Spleen (tissue), 11 donors: ENCODE data around the gene PLAU. TPM values are rescaled to one million over a fixed set of nuclear protein-coding genes. Genes with fewer than 3 reads are reported as not detected.

Experiments used
- DNase-seq: peaks from one replicate; pipeline ENCODE4 v3.0.0-alpha.2; 2020
- H3K27ac ChIP-seq, 8 donors: fragments of 200-600 bp; sonication (generic) in 7 of 8; 1 replicate in 4 of 8; 2 replicates in 4 of 8; pipeline versions ENCODE4 v1.5.0 to v1.8.0; 2016 to 2021; ENCODE audit warnings: inconsistent platforms in 4 of 8, mild to moderate bottlenecking in 4 of 8, moderate library complexity in 1 of 8
- H3K27me3 ChIP-seq, 7 donors: fragments of 200-600 bp; sonication (generic) in 6 of 7; replicated peaks in 1 of 7; 1 replicate in 4 of 7; 2 replicates in 3 of 7; pipeline versions ENCODE4 v1.5.0 to v1.8.0; 2016 to 2021; ENCODE audit warnings: inconsistent platforms in 3 of 7, mild to moderate bottlenecking in 1 of 7
- H3K36me3 ChIP-seq, 6 donors: fragments of 200-600 bp; sonication (generic) in 5 of 6; 1 replicate in 4 of 6; 2 replicates in 2 of 6; pipeline versions ENCODE4 v1.5.0 to v1.8.0; 2016 to 2021; ENCODE audit warnings: inconsistent platforms in 2 of 6
- H3K4me1 ChIP-seq, 6 donors: fragments of 200-600 bp; sonication (generic) in 5 of 6; 1 replicate in 3 of 6; 2 replicates in 3 of 6; pipeline versions ENCODE4 v1.5.0 to v1.8.0; 2016 to 2021; ENCODE audit warnings: inconsistent platforms in 3 of 6
- H3K4me3 ChIP-seq, 8 donors: fragments of 200-600 bp; sonication (generic) in 7 of 8; 1 replicate in 4 of 8; 2 replicates in 4 of 8; pipeline versions ENCODE4 v1.5.0 to v1.8.0; 2016 to 2021; ENCODE audit warnings: inconsistent platforms in 4 of 8, mild to moderate bottlenecking in 4 of 8, moderate library complexity in 2 of 8
- H3K9me3 ChIP-seq, 8 donors: fragments of 200-600 bp; sonication (generic) in 7 of 8; 1 replicate in 4 of 8; 2 replicates in 4 of 8; pipeline versions ENCODE4 v1.5.0 to v1.8.0; 2016 to 2021; ENCODE audit warnings: inconsistent platforms in 4 of 8
- POLR2A ChIP-seq, 3 donors: fragments of 450-650 bp; IDR thresholded peaks; one replicate each; pipeline ENCODE4 v1.5.1; 2017; ENCODE audit warnings: antibody characterized with exemption in 3 of 3, mild to moderate bottlenecking in 1 of 3
- POLR2AphosphoS5 ChIP-seq, 3 donors: sonication (generic); formaldehyde crosslinking; IDR thresholded peaks; one replicate each; pipeline ENCODE4 v1.5.1; 2017; ENCODE audit warnings: antibody characterized with exemption in 3 of 3
- WGBS, 5 donors: extraction: QIAGEN DNeasy Blood & Tissue Kit in 3 of 5; methylation state at CpG; one replicate each; pipeline versions ENCODE4 v1.1.5 to v1.1.7; 2013 to 2018; 5-methylcytosine and 5-hydroxymethylcytosine counted together
- intact Hi-C: fragments of 100-400 bp; cut with DNase I; formaldehyde crosslinking; loops from one replicate; pipeline ENCODE4 v1.15.0; 2023; ENCODE audit warnings: low total_unique reads
- polyA plus RNA-seq, 3 donors: library from polyadenylated mRNA; stranded (reverse); fragments of 200-250 nt; gene quantifications; one replicate each; pipeline ENCODE4 v1.2.1, GENCODE V29; 2013
- total RNA-seq, 7 donors: library from RNA; depleted of rRNA in 3 of 7; stranded (reverse); fragments of >200 nt in 3 of 7; fragmentation: NEBNext Ultra II Directional in 4 of 7; extraction: Animal tissue kit (Norgen Biotek cat#: 25700) in 4 of 7; gene quantifications; one replicate each; pipeline versions ENCODE4 v1.1.0 to v1.2.1, GENCODE V29; 2016 to 2021
- TF ChIP-seq, protein P1 (sequence below), 11 experiments: fragments of 200-600 bp in 7 of 11; fragments of 450-650 bp in 4 of 11; sonication (generic) in 4 of 11; IDR thresholded peaks in 8 of 11; conservative IDR thresholded peaks in 3 of 11; 1 replicate in 7 of 11; 2 replicates in 4 of 11; pipeline versions ENCODE4 v1.4.0 to v1.8.0; 2016 to 2021; ENCODE audit warnings: antibody characterized with exemption in 11 of 11, inconsistent platforms in 4 of 11, mild to moderate bottlenecking in 1 of 11
- donor health status: healthy with polysubstance abuse.
- donor health status: DM: no; HTN: no; CAD: no; lungs with moderate emphysema.
- donor health status: DM: no; HTN: no; CAD: no.
- donor health status: Bipolar disorder and iron deficiency.
- donor health status: healthy.
- donor health status: DM: no; HTN: no; CAD: no.
- donor health status: DM: yes; HTN: yes; CAD: no.

The PLAU gene
- total and polyA plus RNA-seq, 10 donors, result 9.6 to 95.0 (median 30.3) TPM

DNA sequence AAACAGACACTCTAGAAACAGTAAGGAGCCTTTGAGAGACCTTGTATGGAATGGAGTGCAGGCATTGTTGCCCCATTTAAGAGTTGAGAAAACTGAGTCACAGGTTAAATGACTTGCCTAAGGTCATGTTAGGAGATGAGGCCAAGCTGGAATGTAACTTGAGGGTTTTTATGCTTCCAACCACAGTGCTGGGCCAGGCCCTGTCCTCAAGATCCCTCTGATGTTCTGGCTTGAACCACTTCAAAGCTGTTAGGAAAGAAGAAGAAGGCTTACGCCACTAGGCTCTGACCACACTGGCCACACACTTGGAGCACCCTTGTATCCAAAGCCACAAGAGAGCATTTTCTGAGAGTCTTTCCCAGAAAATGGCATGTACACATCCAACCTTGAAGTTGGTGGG lies 42.7 kb downstream of the PLAU start:
- H3K36me3 ChIP-seq, result no peaks in the 10 kb centered on the region
- WGBS, 5 donors, result 44 to 64% (median 56%) methylated on average over 1 of the region's 1 CpG
- no peak overlapping the region for H3K27ac ChIP-seq
- TF ChIP-seq POLR2AphosphoS5 (IDR thresholded peaks at IDR 0.05), result peak in 1 of 3 donors; percentile 10
- TF ChIP-seq, protein P1, sequence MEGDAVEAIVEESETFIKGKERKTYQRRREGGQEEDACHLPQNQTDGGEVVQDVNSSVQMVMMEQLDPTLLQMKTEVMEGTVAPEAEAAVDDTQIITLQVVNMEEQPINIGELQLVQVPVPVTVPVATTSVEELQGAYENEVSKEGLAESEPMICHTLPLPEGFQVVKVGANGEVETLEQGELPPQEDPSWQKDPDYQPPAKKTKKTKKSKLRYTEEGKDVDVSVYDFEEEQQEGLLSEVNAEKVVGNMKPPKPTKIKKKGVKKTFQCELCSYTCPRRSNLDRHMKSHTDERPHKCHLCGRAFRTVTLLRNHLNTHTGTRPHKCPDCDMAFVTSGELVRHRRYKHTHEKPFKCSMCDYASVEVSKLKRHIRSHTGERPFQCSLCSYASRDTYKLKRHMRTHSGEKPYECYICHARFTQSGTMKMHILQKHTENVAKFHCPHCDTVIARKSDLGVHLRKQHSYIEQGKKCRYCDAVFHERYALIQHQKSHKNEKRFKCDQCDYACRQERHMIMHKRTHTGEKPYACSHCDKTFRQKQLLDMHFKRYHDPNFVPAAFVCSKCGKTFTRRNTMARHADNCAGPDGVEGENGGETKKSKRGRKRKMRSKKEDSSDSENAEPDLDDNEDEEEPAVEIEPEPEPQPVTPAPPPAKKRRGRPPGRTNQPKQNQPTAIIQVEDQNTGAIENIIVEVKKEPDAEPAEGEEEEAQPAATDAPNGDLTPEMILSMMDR (IDR thresholded peaks at IDR 0.05 in 8 of 11, conservative IDR thresholded peaks at IDR 0.05 in 3 of 11), result no peak
- intact Hi-C loops, result no loop called here
- H3K4me1 ChIP-seq, result peaks cover 12 to 47% (median 28%) of the 10 kb centered on the region in 6 donors
- no peak for DNase-seq
- no peaks in the 10 kb centered on the region for H3K27me3 ChIP-seq
- no peak overlapping the region for H3K4me3 ChIP-seq
- H3K9me3 ChIP-seq, result no peaks in the 10 kb centered on the region

GRCh38 chr10:73954737-73955136 lies 43.8 kb downstream of the PLAU start:
- TF ChIP-seq, protein P1 (IDR thresholded peaks at IDR 0.05 in 8 of 11, conservative IDR thresholded peaks at IDR 0.05 in 3 of 11), result no peak
- no peak for TF ChIP-seq POLR2A (IDR thresholded peaks at IDR 0.05)
- TF ChIP-seq POLR2AphosphoS5 (IDR thresholded peaks at IDR 0.05), result no peak
- intact Hi-C loops, result no loop called here
- 94 to 99% (median 96%) methylated on average over 2 of the region's 2 CpGs for WGBS, 5 donors
- no peaks in the 10 kb centered on the region for H3K9me3 ChIP-seq
- H3K27ac ChIP-seq, result no peak overlapping the region
- no peak overlapping the region for H3K4me3 ChIP-seq
- H3K4me1 ChIP-seq, result peaks cover 15 to 58% (median 38%) of the 10 kb centered on the region in 6 donors
- no peaks in the 10 kb centered on the region for H3K27me3 ChIP-seq
- no peaks in the 10 kb centered on the region for H3K36me3 ChIP-seq
- DNase-seq, result no peak

DNA sequence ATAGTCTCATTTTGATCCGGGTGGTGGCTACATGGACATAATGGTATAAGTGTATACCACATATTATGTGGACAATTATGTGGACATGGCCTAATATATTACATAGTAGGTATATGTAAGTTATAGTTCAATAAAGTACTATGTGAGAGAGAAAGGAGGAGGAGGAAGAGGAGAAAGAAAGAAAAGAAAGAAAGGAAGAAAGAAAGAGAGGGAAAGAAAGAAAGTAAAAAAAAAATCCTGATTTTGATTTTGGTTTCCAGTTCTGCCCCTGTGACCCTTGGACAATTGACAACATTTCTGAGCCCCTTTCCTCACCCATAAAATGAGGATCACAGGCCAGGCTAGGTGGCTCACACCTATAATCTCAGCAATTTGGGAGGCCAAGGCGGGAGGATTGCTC lies 44.8 kb downstream of the PLAU start:
- no peaks in the 10 kb centered on the region for H3K27me3 ChIP-seq
- peaks cover 15 to 68% (median 45%) of the 10 kb centered on the region in 6 donors for H3K4me1 ChIP-seq
- no peaks in the 10 kb centered on the region for H3K36me3 ChIP-seq
- DNase-seq, result no peak
- TF ChIP-seq, protein P1 (IDR thresholded peaks at IDR 0.05 in 8 of 11, conservative IDR thresholded peaks at IDR 0.05 in 3 of 11), result no peak
- intact Hi-C loops, result no loop called here
- H3K9me3 ChIP-seq, result no peaks in the 10 kb centered on the region
- H3K4me3 ChIP-seq, result no peak overlapping the region
- H3K27ac ChIP-seq, result peak overlapping the region in 5 of 8 donors; percentile 73 to 88 (median 87)
- WGBS, 5 donors, result 88 to 96% (median 96%) methylated on average over 2 of the region's 2 CpGs

- H3K4me1 ChIP-seq, result peaks cover 15 to 68% (median 45%) of the 10 kb centered on the region in 6 donors
- TF ChIP-seq POLR2AphosphoS5 (IDR thresholded peaks at IDR 0.05) (peak in 2 of 3 donors; percentile 35 to 53), POLR2A (IDR thresholded peaks at IDR 0.05) (no peak)
- TF ChIP-seq, protein P1 (IDR thresholded peaks at IDR 0.05 in 8 of 11, conservative IDR thresholded peaks at IDR 0.05 in 3 of 11), result no peak
- H3K27me3 ChIP-seq, result no peaks in the 10 kb centered on the region
- H3K36me3 ChIP-seq, result no peaks in the 10 kb centered on the region
- peak; percentile 81 for DNase-seq
- peak overlapping the region; percentile 68 to 88 (median 84) for H3K27ac ChIP-seq
- no peaks in the 10 kb centered on the region for H3K9me3 ChIP-seq
- intact Hi-C loops, result no loop called here
- 8 to 41% (median 20%) methylated on average over 9 of the region's 9 CpGs for WGBS, 5 donors
- H3K4me3 ChIP-seq, result peak overlapping the region in 1 of 8 donors; percentile 41
Observed at GRCh38 chr10:73956476-73957359, 45.8 kb downstream of the PLAU start.
